C4-2B (cell line): Measurements from ENCODE around the gene FCRL5.

Experiments
- ZFX ChIP-seq: fragments of 450-650 bp; IDR thresholded peaks from 2 replicates; pipeline ENCODE4 v1.6.1; 2017
- TF ChIP-seq, protein P1 (sequence below): fragments of 450-650 bp; conservative IDR thresholded peaks from 2 replicates; pipeline ENCODE4 v1.5.1; 2017; ENCODE audit warnings: mild to moderate bottlenecking

DNA sequence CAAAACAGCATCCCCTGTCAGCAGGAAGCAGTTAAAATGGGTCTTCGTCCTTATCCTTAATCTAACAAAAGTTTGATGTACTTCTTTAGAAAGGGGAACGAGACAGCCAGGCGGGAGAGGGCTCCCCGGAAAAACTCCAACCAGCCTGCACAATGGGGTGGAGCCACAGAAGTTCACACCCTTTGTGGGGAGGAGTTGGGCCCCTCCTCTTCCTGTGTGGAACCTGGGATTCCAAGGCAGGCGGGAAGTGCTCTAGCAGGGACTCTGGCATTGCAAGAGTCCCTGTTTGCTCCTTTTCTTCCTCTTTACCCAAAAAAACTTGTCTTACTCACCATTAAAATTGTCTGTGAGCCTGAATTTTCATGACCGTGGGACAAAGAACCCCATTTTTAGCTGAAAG is 47.7 kb downstream of the FCRL5 start:
- TF ChIP-seq, protein P1, sequence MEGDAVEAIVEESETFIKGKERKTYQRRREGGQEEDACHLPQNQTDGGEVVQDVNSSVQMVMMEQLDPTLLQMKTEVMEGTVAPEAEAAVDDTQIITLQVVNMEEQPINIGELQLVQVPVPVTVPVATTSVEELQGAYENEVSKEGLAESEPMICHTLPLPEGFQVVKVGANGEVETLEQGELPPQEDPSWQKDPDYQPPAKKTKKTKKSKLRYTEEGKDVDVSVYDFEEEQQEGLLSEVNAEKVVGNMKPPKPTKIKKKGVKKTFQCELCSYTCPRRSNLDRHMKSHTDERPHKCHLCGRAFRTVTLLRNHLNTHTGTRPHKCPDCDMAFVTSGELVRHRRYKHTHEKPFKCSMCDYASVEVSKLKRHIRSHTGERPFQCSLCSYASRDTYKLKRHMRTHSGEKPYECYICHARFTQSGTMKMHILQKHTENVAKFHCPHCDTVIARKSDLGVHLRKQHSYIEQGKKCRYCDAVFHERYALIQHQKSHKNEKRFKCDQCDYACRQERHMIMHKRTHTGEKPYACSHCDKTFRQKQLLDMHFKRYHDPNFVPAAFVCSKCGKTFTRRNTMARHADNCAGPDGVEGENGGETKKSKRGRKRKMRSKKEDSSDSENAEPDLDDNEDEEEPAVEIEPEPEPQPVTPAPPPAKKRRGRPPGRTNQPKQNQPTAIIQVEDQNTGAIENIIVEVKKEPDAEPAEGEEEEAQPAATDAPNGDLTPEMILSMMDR: no peak
- no peak for TF ChIP-seq ZFX
